Calu3 (cell line): ENCODE data around the gene BACH2. TPM values are rescaled to one million over a fixed set of nuclear protein-coding genes. Genes with fewer than 3 reads are reported as not detected.

ENCODE experiments used
- BruUV-seq: library from RNA; stranded (reverse); fragments of 400-500 nt; replicated peaks from 2 replicates; lab custom pipeline; 2021; lab: Mats Ljungman, UMichigan
- CTCF ChIA-PET: fragments of 300-600 bp; sonication (Branson Sonifier 250); formaldehyde crosslinking; loops from one replicate; lab custom pipeline; 2022; ENCODE audit warnings: antibody characterized with exemption; lab: Charles Lee
- DNase-seq: peaks from one replicate; pipeline ENCODE4 v3.0.0; 2022
- H3K27ac Mint-ChIP-seq: one replicate; pipeline ENCODE4 v1.8.0; 2022; ENCODE audit warnings: mixed read lengths; ENCODE audit not compliant: unreplicated experiment
- H3K27me3 Mint-ChIP-seq: one replicate; pipeline ENCODE4 v1.8.0; 2022; ENCODE audit warnings: mixed read lengths; ENCODE audit not compliant: unreplicated experiment
- H3K36me3 Mint-ChIP-seq: one replicate; pipeline ENCODE4 v1.8.0; 2022; ENCODE audit warnings: mild to moderate bottlenecking, moderate library complexity, mixed read lengths; ENCODE audit not compliant: insufficient read depth, unreplicated experiment
- H3K4me1 Mint-ChIP-seq: one replicate; pipeline ENCODE4 v1.8.0; 2022; ENCODE audit warnings: mild to moderate bottlenecking, low read depth, mixed read lengths; ENCODE audit not compliant: unreplicated experiment
- H3K4me3 Mint-ChIP-seq: one replicate; pipeline ENCODE4 v1.8.0; 2022; ENCODE audit warnings: mild to moderate bottlenecking, low read depth, moderate library complexity, mixed read lengths; ENCODE audit not compliant: unreplicated experiment
- H3K9me3 Mint-ChIP-seq: one replicate; pipeline ENCODE4 v1.8.0; 2022; ENCODE audit warnings: low read depth, mixed read lengths; ENCODE audit not compliant: unreplicated experiment
- intact Hi-C: fragments of 100-400 bp; cut with micrococcal nuclease; formaldehyde crosslinking; loops from one replicate; pipeline ENCODE4 v1.10.0; 2022; ENCODE audit not compliant: unreplicated experiment
- total RNA-seq: library from RNA; stranded (reverse); gene quantifications from 2 replicates; pipeline ENCODE4 v1.2.3, GENCODE V29; 2022
- TF ChIP-seq, protein P1 (sequence below): fragments of 200-600 bp; IDR thresholded peaks from one replicate; pipeline ENCODE4 v1.8.0; 2022; ENCODE audit warnings: antibody characterized with exemption; ENCODE audit not compliant: unreplicated experiment

BACH2 gene
- total RNA-seq, 1 experiment from 2014 or later = 7.2 TPM

DNA sequence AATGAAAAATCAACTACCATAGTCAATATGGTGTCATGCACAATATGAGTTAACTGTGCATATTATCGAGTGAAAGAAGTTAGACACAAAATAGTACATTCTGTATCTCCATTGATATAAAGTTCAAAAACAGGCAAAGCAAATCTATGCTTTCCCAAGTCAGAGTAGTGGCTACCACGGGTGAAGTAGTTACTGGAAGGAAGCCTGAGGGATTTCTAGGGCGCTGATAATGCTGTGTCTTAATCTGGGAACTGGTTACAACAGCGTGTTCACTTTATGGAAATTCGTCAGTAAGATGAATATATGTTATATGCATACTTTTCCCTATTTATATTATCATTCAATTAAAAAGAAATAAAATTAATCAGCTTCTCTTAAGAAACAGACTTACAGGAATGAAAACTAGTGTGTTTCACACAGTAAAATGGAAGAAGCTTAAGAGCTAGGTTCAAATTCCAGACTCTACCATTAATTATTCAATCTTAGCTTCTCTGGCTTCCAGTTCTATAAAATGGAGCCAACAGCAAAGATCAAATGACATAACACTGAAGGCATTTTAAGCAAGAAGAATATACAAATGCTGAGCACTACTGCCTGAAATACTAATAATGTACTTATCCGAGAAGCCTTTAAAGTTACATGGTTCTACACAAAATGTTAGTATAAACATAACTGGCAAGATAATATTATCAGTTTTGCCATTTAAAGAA lies 19.2 kb downstream of the BACH2 start:
- CTCF ChIA-PET = no interaction called here

DNA sequence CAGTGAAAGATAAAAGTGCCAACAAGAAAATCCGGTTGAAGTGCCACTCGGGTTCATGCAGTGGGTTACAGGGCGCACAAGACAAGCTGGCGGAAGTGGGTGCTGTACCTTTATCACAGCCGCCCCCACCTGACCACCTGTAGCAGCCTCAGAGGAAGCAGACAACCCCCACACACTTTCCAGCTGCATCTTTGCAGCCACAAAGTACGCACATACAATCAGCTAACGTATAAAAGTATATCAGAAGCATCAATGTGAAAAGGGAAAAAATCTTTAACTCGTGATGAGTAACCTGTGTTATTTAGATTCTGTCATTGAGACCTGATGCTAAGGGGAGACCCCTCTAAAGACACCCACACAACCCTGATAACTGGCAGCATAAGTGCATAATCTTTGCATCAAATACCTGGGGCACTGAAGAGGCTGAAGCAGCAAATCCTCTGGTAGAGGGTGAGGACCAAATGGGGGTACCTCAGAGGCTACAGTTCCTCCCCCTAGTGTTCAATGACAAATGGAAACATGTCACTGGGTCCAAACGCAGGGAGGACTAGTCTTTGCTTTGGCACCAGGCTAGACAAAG lies 22.1 kb downstream of the BACH2 start:
- H3K27me3 Mint-ChIP-seq = no peaks in the 10 kb centered on the region
- H3K36me3 Mint-ChIP-seq = no peaks in the 10 kb centered on the region
- H3K9me3 Mint-ChIP-seq = peaks cover 2% of the 10 kb centered on the region
- no peaks in the 10 kb centered on the region for H3K4me1 Mint-ChIP-seq
- H3K4me3 Mint-ChIP-seq = no peak overlapping the region
- CTCF ChIA-PET = interaction anchor here (0.7 to 1.8 kb wide), 2 partner anchors 10 to 1846 kb away, joined by 3 to 5 read pairs; no protein-coding TSS in a partner anchor
- DNase-seq = no peak
- intact Hi-C loops = no loop called here
- no TSS peak for BruUV-seq
- TF ChIP-seq, protein P1, sequence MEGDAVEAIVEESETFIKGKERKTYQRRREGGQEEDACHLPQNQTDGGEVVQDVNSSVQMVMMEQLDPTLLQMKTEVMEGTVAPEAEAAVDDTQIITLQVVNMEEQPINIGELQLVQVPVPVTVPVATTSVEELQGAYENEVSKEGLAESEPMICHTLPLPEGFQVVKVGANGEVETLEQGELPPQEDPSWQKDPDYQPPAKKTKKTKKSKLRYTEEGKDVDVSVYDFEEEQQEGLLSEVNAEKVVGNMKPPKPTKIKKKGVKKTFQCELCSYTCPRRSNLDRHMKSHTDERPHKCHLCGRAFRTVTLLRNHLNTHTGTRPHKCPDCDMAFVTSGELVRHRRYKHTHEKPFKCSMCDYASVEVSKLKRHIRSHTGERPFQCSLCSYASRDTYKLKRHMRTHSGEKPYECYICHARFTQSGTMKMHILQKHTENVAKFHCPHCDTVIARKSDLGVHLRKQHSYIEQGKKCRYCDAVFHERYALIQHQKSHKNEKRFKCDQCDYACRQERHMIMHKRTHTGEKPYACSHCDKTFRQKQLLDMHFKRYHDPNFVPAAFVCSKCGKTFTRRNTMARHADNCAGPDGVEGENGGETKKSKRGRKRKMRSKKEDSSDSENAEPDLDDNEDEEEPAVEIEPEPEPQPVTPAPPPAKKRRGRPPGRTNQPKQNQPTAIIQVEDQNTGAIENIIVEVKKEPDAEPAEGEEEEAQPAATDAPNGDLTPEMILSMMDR = no peak
- H3K27ac Mint-ChIP-seq = no peak overlapping the region

More for the DNA sequence above, 19.2 kb downstream of the BACH2 start:
- TF ChIP-seq, protein P1 = no peak
- no TSS peak for BruUV-seq
- no peaks in the 10 kb centered on the region for H3K36me3 Mint-ChIP-seq
- no peak overlapping the region for H3K27ac Mint-ChIP-seq
- intact Hi-C loops = no loop called here
- DNase-seq = no peak
- H3K9me3 Mint-ChIP-seq = peaks cover 2% of the 10 kb centered on the region
- no peak overlapping the region for H3K4me3 Mint-ChIP-seq
- peaks cover 9% of the 10 kb centered on the region for H3K4me1 Mint-ChIP-seq
- no peaks in the 10 kb centered on the region for H3K27me3 Mint-ChIP-seq

DNA sequence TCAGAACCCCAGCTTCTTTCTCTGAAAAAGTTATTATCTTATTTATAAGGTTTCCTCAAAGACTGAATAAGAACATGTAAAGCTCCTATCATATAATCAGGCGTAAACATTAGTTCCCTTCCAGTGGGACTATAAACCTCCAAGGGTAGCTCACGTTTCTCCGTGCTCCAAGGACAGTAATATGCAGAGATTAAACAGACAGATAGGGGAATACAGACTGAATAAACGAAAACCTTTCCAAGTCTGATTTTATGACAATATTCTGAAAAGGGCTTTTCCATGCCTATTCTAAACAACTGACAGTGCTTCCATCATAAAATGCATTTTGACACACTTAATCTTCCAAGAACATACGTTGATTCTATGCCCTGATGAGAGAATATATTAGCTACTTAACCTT lies 22.8 kb downstream of the BACH2 start:
- no peaks in the 10 kb centered on the region for H3K4me1 Mint-ChIP-seq
- no TSS peak for BruUV-seq
- TF ChIP-seq, protein P1 = no peak
- H3K36me3 Mint-ChIP-seq = no peaks in the 10 kb centered on the region
- CTCF ChIA-PET = interaction anchor here (1.8 kb wide), 1 partner anchor 10 kb away, joined by 5 read pairs; no protein-coding TSS in a partner anchor
- H3K4me3 Mint-ChIP-seq = no peak overlapping the region
- intact Hi-C loops = no loop called here
- H3K9me3 Mint-ChIP-seq = peaks cover 2% of the 10 kb centered on the region
- DNase-seq = no peak
- H3K27ac Mint-ChIP-seq = no peak overlapping the region
- no peaks in the 10 kb centered on the region for H3K27me3 Mint-ChIP-seq

DNA sequence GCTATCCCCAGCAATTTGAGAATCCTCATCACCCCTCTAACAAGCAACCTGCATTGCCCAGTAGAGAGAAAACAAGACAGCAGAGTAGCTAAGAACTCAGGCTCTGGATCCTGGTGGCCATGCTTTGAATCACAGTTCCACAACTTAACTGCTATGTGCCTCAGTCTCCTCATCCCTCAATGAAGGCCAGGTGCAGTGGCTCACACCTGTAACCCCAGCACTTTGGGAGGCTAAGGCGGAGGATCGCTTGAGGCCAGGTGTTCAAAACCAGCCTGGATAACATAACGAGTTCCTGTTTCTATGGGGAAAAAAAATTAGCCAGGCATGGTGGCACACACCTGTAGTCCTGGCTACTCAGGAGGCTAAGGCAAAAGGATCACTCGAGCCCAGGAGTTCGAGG lies 23.7 kb downstream of the BACH2 start:
- intact Hi-C loops = no loop called here
- BruUV-seq = no TSS peak
- Mint-ChIP-seq H3K4me1 (no peaks in the 10 kb centered on the region), H3K27me3 (no peaks in the 10 kb centered on the region), H3K9me3 (peaks cover 2% of the 10 kb centered on the region), H3K27ac (no peak overlapping the region), H3K36me3 (no peaks in the 10 kb centered on the region), H3K4me3 (no peak overlapping the region)
- DNase-seq = no peak
- CTCF ChIA-PET = interaction anchor here (1.8 kb wide), 1 partner anchor 11 kb away, joined by 5 read pairs; no protein-coding TSS in a partner anchor
- TF ChIP-seq, protein P1 = no peak
